Fibroblast of pulmonary artery (primary cell): ENCODE results near the gene TTC34.

Experiments
- DNase-seq: peaks from one replicate; pipeline ENCODE4 v3.0.0-alpha.2; 2010; ENCODE audit warnings: low read depth
- H3K4me3 ChIP-seq: replicated peaks from 2 replicates; pipeline ENCODE4 v1.5.1; 2011; ENCODE audit warnings: low read depth, mild to moderate bottlenecking, control low read depth, low read length, moderate library complexity
- TF ChIP-seq, protein P1 (sequence below): IDR thresholded peaks from 2 replicates; pipeline ENCODE4 v1.5.1; 2011; ENCODE audit warnings: mild to moderate bottlenecking, control low read depth, low read length, inconsistent platforms; ENCODE audit errors: missing control alignments

TTC34 gene

DNA sequence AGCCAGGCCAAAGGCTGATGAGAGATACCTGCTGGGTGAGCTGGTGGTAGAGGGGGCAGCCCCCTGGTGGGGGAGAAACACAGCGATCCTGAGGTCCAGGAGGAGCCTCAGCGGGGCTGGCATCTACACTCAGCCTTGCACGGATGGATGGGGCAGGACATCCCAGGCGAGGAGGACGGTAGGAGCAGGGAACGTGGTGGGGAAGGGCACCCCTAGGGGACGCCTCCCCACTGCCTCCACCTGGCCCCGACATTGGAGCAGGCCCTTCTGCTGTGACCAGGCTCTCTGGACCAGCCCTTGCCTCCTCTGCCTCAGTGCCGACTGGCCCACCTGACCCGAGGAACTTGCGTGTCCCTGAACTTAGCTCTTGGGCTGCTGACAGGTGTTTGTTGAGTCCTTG is 162.3 kb downstream of the TTC34 start:
- H3K4me3 ChIP-seq = no peak overlapping the region
- DNase-seq = no peak
- TF ChIP-seq, protein P1, sequence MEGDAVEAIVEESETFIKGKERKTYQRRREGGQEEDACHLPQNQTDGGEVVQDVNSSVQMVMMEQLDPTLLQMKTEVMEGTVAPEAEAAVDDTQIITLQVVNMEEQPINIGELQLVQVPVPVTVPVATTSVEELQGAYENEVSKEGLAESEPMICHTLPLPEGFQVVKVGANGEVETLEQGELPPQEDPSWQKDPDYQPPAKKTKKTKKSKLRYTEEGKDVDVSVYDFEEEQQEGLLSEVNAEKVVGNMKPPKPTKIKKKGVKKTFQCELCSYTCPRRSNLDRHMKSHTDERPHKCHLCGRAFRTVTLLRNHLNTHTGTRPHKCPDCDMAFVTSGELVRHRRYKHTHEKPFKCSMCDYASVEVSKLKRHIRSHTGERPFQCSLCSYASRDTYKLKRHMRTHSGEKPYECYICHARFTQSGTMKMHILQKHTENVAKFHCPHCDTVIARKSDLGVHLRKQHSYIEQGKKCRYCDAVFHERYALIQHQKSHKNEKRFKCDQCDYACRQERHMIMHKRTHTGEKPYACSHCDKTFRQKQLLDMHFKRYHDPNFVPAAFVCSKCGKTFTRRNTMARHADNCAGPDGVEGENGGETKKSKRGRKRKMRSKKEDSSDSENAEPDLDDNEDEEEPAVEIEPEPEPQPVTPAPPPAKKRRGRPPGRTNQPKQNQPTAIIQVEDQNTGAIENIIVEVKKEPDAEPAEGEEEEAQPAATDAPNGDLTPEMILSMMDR = no peak

DNA sequence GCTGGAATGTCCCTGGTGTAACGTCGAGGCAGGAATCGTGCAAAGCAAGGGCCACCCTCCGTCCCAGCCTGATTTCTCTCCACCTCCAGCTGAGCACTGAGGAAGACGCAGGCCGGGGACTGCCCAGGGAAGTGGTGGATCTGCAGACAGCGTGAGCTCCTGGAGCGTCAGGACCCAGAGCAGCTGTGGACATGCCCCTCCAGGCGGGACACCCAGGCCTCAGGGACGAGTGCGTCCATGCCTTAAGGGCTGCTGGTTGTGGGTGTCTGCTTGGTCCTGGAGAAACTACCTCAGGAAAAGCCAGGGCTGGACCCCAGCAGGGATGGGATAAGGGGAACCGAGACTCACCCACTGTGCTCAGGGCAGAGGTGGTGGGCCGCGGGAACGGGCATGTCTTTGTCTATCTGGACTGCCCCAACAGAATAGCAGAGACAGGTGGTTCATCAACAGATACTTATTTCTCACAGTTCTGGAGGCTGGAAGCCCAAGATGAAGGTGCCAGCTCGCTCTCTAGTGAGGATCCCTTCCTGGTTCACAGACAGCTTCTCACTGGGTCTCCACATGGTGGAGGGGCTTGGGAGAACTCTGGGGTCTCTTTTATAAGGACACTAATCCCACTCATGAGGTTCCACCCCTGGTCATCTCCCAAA is 162.9 kb downstream of the TTC34 start:
- no peak for DNase-seq
- TF ChIP-seq, protein P1 = no peak
- no peak overlapping the region for H3K4me3 ChIP-seq

DNA sequence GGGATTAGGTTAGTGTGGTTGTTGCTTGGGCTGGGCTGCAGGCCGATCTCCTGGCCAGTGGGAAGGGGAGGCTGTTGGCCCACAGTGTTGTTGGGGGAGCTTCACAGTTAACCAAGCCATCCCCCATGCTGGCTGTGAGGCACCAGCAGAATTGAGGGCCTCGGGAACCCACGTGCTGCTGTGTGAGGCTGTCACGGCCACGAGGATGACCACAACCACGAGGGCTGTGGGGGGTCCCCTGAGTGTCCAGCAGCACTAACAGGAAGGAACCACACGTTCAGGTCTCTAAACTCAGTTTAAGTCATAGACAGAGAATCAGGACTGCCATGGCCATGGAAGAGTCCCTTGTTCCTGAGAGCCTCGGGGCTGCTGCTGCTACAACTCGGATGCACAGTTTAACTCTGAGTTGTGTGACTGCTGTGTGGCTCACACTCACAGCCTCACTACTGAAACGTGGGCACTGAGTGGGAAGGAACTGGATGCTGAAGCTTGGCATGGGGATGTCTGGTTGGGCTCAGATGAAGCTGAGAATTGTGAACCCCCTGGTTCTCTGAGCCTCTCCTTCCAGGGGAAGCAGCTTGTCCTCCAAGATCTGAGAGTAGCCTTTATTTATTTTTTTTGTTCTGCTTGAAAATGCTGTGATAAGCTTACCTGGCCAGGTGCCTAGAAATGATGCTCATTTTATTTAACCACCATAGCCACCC is 163.9 kb downstream of the TTC34 start:
- no peak overlapping the region for H3K4me3 ChIP-seq
- DNase-seq = no peak
- TF ChIP-seq, protein P1 = no peak

DNA sequence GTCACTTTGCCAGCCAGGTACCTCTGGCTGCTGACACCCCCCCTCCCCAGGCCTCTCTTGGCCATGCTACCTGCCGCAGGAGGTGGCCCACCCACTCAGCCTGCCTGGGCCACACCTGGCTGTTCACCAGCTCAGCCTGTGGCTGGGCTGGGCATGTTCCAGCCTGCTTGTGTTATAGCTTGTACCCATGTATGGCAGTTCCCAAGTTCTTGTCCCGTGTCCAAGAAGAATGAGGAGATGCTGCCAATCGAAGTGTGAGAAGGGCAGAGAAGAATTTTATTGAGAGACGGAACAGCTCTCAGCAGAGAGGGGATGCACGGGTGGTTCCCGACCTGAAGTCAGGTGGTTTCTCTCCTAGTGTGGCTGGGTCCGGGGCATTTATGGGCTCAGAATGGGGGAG is 164.8 kb downstream of the TTC34 start:
- DNase-seq = no peak
- TF ChIP-seq, protein P1 = no peak
- no peak overlapping the region for H3K4me3 ChIP-seq

DNA sequence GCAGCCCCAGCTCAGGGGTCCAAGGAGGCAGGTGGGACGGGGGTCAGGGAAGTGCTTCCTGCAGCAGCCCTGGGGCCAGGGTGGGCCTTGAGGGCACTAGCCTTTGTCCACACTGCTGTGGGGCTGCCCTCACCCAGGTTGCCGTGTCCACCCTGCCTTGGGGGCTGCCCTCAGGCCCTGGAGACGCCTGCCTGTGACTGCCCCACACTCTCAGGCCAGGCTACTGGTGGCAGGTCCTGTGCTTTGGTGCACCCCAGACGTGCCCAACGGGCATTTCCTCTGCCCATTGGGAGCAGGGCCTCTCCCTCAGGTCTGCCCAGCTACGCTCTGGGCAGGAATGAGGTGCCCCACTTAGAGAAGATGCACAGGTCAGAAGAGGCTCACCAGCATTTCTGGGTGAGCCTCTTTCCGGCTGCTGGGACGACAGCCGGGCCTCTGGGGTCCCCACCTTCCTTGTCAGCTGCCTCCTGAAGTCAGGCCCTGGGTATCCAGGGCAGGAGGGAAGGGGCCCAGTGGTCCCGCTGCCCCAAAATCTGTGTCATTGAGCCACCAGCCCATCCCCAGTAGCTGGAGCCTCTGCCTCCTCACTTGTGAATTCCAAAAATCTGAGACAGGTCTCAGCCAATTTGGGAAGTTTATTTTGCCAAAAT is 166.0 kb downstream of the TTC34 start:
- no peak overlapping the region for H3K4me3 ChIP-seq
- TF ChIP-seq, protein P1 = no peak
- DNase-seq = no peak

DNA sequence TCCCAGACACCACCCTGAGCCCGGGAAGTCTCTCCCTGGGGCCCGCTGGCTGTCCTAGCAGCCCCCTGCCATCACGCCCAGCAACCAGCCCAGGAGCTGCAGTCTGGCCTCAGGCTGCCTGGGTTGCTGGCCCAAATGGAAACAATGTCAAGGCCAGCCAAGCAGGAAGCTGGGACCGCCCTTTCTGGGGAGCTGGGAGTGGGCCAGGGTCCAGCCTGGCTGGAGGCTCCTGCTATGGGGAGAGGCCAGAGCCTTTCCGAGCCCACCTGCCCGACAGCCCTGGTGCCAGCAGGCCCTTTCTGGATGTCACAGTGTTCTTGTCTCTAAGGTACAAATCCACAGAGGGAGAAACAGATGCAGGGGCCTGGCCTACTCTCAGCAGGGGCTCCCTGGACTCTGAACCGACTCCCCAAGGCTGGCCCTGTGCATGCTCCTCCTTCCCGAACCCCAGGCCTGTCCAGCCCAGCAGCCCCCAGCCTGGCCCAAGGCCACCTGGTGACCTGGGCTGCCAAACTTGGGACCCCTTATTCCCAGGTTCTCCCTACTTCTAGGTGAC is 167.5 kb downstream of the TTC34 start:
- DNase-seq = no peak
- no peak overlapping the region for H3K4me3 ChIP-seq
- TF ChIP-seq, protein P1 = no peak
